Nephron progenitor cell (in vitro differentiated cells): Measurements from ENCODE around the gene TMEM35A.

ENCODE experiments used
- DNase-seq: peaks from one replicate; pipeline ENCODE4 v3.0.0; 2021
- H3K27ac Mint-ChIP-seq: 2 replicates; pipeline ENCODE4 v1.8.0; 2021; ENCODE audit warnings: mild to moderate bottlenecking, moderate library complexity, mixed read lengths
- H3K27me3 Mint-ChIP-seq: 2 replicates; pipeline ENCODE4 v1.8.0; 2021; ENCODE audit warnings: mild to moderate bottlenecking, low read depth, mixed read lengths; ENCODE audit not compliant: poor library complexity
- H3K36me3 Mint-ChIP-seq: 2 replicates; pipeline ENCODE4 v1.8.0; 2021; ENCODE audit warnings: low read depth, mixed read lengths
- H3K4me1 Mint-ChIP-seq: 2 replicates; pipeline ENCODE4 v1.8.0; 2021; ENCODE audit warnings: mixed read lengths
- H3K4me3 Mint-ChIP-seq: 2 replicates; pipeline ENCODE4 v1.8.0; 2021; ENCODE audit warnings: mild to moderate bottlenecking, moderate library complexity, mixed read lengths
- H3K9me3 Mint-ChIP-seq: 2 replicates; pipeline ENCODE4 v1.8.0; 2021; ENCODE audit warnings: mild to moderate bottlenecking, moderate library complexity, mixed read lengths
- TF ChIP-seq, protein P1 (sequence below): fragments of 200-600 bp; sonication (generic); IDR thresholded peaks from 2 replicates; pipeline ENCODE4 v1.5.0; 2021; ENCODE audit warnings: antibody characterized with exemption

Gene TMEM35A

DNA sequence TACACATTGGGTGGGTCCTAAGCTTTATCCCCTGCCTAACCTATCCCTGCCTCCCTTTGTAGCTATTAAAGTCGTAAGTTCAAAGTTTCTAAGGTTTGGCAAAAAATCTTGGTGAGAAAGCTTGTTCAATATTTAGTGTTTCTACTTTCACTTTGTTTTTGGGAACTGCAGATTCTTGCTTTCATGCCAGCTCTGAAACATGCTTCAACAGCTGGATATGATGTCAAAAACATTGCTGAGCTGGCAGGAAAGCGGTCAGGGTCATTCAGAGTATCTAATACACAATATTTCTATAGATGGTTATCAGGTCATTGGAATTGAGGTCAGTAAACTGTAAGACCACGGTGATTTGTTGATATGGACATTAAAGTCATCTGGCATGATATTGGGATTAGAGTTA lies 39.0 kb downstream of the TMEM35A start:
- H3K4me3 Mint-ChIP-seq: no peak overlapping the region
- peaks cover 27% of the 10 kb centered on the region for H3K9me3 Mint-ChIP-seq
- DNase-seq: no peak
- H3K36me3 Mint-ChIP-seq: peaks cover 43% of the 10 kb centered on the region
- H3K27me3 Mint-ChIP-seq: no peaks in the 10 kb centered on the region
- no peaks in the 10 kb centered on the region for H3K4me1 Mint-ChIP-seq
- no peak overlapping the region for H3K27ac Mint-ChIP-seq
- TF ChIP-seq, protein P1, sequence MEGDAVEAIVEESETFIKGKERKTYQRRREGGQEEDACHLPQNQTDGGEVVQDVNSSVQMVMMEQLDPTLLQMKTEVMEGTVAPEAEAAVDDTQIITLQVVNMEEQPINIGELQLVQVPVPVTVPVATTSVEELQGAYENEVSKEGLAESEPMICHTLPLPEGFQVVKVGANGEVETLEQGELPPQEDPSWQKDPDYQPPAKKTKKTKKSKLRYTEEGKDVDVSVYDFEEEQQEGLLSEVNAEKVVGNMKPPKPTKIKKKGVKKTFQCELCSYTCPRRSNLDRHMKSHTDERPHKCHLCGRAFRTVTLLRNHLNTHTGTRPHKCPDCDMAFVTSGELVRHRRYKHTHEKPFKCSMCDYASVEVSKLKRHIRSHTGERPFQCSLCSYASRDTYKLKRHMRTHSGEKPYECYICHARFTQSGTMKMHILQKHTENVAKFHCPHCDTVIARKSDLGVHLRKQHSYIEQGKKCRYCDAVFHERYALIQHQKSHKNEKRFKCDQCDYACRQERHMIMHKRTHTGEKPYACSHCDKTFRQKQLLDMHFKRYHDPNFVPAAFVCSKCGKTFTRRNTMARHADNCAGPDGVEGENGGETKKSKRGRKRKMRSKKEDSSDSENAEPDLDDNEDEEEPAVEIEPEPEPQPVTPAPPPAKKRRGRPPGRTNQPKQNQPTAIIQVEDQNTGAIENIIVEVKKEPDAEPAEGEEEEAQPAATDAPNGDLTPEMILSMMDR: no peak

- TF ChIP-seq, protein P1: no peak
- Mint-ChIP-seq H3K4me3 (no peak overlapping the region), H3K9me3 (peaks cover 38% of the 10 kb centered on the region), H3K27me3 (peaks cover 6% of the 10 kb centered on the region), H3K4me1 (no peaks in the 10 kb centered on the region), H3K36me3 (peaks cover 47% of the 10 kb centered on the region), H3K27ac (no peak overlapping the region)
- no peak for DNase-seq
Observed at GRCh38 chrX:101136235-101136634, 57.6 kb downstream of the TMEM35A start.
